ENCODE results near the gene CRTC2.

The CRTC2 gene

DNA sequence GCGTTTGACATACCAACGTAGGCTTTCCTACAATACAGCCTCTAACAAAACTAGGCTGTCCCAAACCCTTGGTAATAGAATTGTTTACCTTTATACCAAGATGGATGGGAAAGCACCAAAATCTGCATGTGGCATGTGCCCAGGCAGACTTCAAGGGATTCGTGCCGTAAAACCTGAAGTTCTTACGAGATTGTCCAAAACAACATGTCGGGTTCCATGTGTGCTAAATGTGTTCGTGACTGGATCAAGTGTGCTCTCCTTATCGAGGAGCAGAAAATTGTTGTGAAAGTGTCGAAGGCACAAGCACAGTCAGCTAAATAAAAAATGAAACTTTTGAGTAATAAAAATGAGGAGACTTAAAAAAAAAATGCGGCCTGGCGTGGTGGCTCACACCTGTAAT, 37.2 kb upstream of the CRTC2 start:
- no peak overlapping the region for H3K4me2 ChIP-seq (ENCODE audit: low read length)
- no peak overlapping the region for H3K9ac ChIP-seq (ENCODE audit: low read length)
- TF ChIP-seq, protein P1, sequence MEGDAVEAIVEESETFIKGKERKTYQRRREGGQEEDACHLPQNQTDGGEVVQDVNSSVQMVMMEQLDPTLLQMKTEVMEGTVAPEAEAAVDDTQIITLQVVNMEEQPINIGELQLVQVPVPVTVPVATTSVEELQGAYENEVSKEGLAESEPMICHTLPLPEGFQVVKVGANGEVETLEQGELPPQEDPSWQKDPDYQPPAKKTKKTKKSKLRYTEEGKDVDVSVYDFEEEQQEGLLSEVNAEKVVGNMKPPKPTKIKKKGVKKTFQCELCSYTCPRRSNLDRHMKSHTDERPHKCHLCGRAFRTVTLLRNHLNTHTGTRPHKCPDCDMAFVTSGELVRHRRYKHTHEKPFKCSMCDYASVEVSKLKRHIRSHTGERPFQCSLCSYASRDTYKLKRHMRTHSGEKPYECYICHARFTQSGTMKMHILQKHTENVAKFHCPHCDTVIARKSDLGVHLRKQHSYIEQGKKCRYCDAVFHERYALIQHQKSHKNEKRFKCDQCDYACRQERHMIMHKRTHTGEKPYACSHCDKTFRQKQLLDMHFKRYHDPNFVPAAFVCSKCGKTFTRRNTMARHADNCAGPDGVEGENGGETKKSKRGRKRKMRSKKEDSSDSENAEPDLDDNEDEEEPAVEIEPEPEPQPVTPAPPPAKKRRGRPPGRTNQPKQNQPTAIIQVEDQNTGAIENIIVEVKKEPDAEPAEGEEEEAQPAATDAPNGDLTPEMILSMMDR (IDR thresholded peaks at IDR 0.05; ENCODE audit: low read depth, low read length): no peak
- TF ChIP-seq EZH2phosphoT487 (IDR thresholded peaks at IDR 0.05; ENCODE audit: low read depth): no peak
- H3K27ac ChIP-seq (ENCODE audit: low read length): no peak overlapping the region
- no peaks in the 10 kb centered on the region for H3K9me3 ChIP-seq (ENCODE audit: insufficient read depth, low read length)
- H3K79me2 ChIP-seq (ENCODE audit: low read length): peaks cover 21% of the 10 kb centered on the region
- H3K36me3 ChIP-seq (replicated peaks; ENCODE audit: low read depth, low read length): peaks cover 50% of the 10 kb centered on the region
- H3K27me3 ChIP-seq (ENCODE audit: low read depth, low read length): no peaks in the 10 kb centered on the region
- peaks cover 13% of the 10 kb centered on the region for H3K4me1 ChIP-seq (ENCODE audit: low read length)
- H3K4me3 ChIP-seq (ENCODE audit: low read length): no peak overlapping the region
- H2AFZ ChIP-seq (ENCODE audit: low read depth, low read length): no peak overlapping the region
- H4K20me1 ChIP-seq (ENCODE audit: insufficient read depth, low read length): 0 out of 2 replicates have a peak, but pooled peaks cover 8% of the 10 kb centered on the region

DNA sequence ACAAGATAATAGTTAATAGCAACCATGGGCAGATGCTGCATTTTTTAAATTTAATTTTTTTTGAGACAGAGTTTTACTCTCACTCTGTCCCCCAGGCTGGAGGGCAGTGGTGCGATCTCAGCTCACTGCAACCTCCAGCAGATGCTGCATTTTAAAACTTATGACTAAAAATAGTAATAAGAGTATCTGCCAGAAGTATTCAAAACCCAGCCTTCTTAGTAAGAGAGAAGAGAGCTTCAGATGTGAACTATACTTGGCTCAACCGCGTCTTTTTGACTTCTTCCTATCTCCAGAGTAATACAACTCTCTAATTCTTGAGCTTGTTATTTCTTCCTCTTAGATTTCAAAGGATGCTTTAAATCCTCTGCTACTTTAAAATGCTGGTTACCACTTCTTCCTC, 36.8 kb upstream of the CRTC2 start:
- Histone ChIP-seq H3K9ac (ENCODE audit: low read length) (no peak overlapping the region), H3K79me2 (ENCODE audit: low read length) (peaks cover 22% of the 10 kb centered on the region), H3K27ac (ENCODE audit: low read length) (no peak overlapping the region), H3K27me3 (ENCODE audit: low read depth, low read length) (no peaks in the 10 kb centered on the region), H4K20me1 (ENCODE audit: insufficient read depth, low read length) (0 out of 2 replicates have a peak, but pooled peaks cover 8% of the 10 kb centered on the region), H3K4me1 (ENCODE audit: low read length) (peaks cover 13% of the 10 kb centered on the region), H2AFZ (ENCODE audit: low read depth, low read length) (no peak overlapping the region), H3K4me3 (ENCODE audit: low read length) (no peak overlapping the region), H3K4me2 (ENCODE audit: low read length) (no peak overlapping the region), H3K36me3 (replicated peaks; ENCODE audit: low read depth, low read length) (peaks cover 50% of the 10 kb centered on the region), H3K9me3 (ENCODE audit: insufficient read depth, low read length) (no peaks in the 10 kb centered on the region)
- TF ChIP-seq, protein P1 (IDR thresholded peaks at IDR 0.05; ENCODE audit: low read depth, low read length): no peak
- TF ChIP-seq EZH2phosphoT487 (IDR thresholded peaks at IDR 0.05; ENCODE audit: low read depth): no peak

DNA sequence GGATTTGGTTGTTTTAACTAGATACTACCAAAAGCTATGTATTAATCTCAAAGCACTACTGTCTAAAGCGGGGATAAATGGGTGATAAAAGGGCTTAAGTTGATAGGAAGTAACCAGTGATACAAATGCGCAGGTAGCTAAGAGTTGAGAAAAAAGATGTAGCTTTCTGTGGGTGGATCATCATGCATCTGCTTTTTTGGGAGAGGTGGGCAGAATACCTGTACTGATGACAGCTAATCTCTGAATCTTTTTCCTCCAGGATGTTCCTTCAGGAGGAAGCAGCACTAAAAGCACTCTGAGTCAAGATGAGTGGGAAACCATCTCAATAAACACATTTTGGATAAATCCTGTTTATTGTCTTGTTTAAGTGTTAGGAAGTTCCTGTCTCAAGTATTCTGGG, 33.4 kb upstream of the CRTC2 start:
- no peaks in the 10 kb centered on the region for H3K27me3 ChIP-seq (ENCODE audit: low read depth, low read length)
- H3K27ac ChIP-seq (ENCODE audit: low read length): peak overlapping the region; percentile 64; the same call in 1 of the 2 replicates
- no peaks in the 10 kb centered on the region for H3K9me3 ChIP-seq (ENCODE audit: insufficient read depth, low read length)
- H3K79me2 ChIP-seq (ENCODE audit: low read length): peaks cover 22% of the 10 kb centered on the region
- H2AFZ ChIP-seq (ENCODE audit: low read depth, low read length): no peak overlapping the region
- H3K4me3 ChIP-seq (ENCODE audit: low read length): peak overlapping the region; percentile 80
- peaks cover 50% of the 10 kb centered on the region for H3K36me3 ChIP-seq (replicated peaks; ENCODE audit: low read depth, low read length)
- 0 out of 2 replicates have a peak, but pooled peaks cover 8% of the 10 kb centered on the region for H4K20me1 ChIP-seq (ENCODE audit: insufficient read depth, low read length)
- peak overlapping the region; percentile 91 for H3K4me2 ChIP-seq (ENCODE audit: low read length)
- peak overlapping the region; percentile 86 for H3K9ac ChIP-seq (ENCODE audit: low read length)
- peaks cover 19% of the 10 kb centered on the region for H3K4me1 ChIP-seq (ENCODE audit: low read length)
- no peak for TF ChIP-seq EZH2phosphoT487 (IDR thresholded peaks at IDR 0.05; ENCODE audit: low read depth)
- TF ChIP-seq, protein P1 (IDR thresholded peaks at IDR 0.05; ENCODE audit: low read depth, low read length): no peak

DNA sequence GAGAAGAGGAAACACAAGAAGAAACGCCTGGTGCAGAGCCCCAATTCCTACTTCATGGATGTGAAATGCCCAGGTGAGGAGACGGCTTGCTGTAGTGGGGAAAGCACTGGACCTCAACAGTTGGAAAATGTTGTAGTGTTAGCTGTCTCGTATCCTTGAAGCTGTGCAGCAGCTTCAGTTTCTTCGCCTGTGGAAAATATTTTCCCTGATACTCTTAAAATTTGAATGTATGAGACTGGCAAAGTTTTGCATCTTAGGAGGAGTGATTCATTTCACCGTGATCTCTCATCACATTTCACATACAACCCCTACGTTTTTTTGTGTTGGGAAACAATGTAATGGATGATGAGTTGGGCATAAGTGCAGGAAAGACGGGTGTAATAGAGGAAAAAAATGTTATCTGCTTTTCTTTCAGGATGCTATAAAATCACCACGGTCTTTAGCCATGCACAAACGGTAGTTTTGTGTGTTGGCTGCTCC, 32.8 kb upstream of the CRTC2 start:
- peak overlapping the region; percentile 64 for H3K27ac ChIP-seq (ENCODE audit: low read length)
- H2AFZ ChIP-seq (ENCODE audit: low read depth, low read length): no peak overlapping the region
- peak overlapping the region; percentile 91 for H3K4me2 ChIP-seq (ENCODE audit: low read length)
- H3K4me3 ChIP-seq (ENCODE audit: low read length): peak overlapping the region; percentile 80
- TF ChIP-seq, protein P1 (IDR thresholded peaks at IDR 0.05; ENCODE audit: low read depth, low read length): no peak
- no peak for TF ChIP-seq EZH2phosphoT487 (IDR thresholded peaks at IDR 0.05; ENCODE audit: low read depth)
- peaks cover 22% of the 10 kb centered on the region for H3K79me2 ChIP-seq (ENCODE audit: low read length)
- H3K36me3 ChIP-seq (replicated peaks; ENCODE audit: low read depth, low read length): peaks cover 49% of the 10 kb centered on the region
- H3K4me1 ChIP-seq (ENCODE audit: low read length): peaks cover 23% of the 10 kb centered on the region
- H4K20me1 ChIP-seq (ENCODE audit: insufficient read depth, low read length): 0 out of 2 replicates have a peak, but pooled peaks cover 8% of the 10 kb centered on the region
- no peaks in the 10 kb centered on the region for H3K9me3 ChIP-seq (ENCODE audit: insufficient read depth, low read length)
- H3K9ac ChIP-seq (ENCODE audit: low read length): peak overlapping the region; percentile 86
- no peaks in the 10 kb centered on the region for H3K27me3 ChIP-seq (ENCODE audit: low read depth, low read length)
